ENCODE data around the gene ANP32E. TPM values are rescaled to one million over a fixed set of nuclear protein-coding genes. Genes with fewer than 3 reads are reported as not detected.

Gene ANP32E
- total and polyA plus RNA-seq, 2 of the 13 experiments (the other 11 are each of a cell fraction or from before 2014, with no cell fraction given): 10.3 to 53.0 TPM

DNA sequence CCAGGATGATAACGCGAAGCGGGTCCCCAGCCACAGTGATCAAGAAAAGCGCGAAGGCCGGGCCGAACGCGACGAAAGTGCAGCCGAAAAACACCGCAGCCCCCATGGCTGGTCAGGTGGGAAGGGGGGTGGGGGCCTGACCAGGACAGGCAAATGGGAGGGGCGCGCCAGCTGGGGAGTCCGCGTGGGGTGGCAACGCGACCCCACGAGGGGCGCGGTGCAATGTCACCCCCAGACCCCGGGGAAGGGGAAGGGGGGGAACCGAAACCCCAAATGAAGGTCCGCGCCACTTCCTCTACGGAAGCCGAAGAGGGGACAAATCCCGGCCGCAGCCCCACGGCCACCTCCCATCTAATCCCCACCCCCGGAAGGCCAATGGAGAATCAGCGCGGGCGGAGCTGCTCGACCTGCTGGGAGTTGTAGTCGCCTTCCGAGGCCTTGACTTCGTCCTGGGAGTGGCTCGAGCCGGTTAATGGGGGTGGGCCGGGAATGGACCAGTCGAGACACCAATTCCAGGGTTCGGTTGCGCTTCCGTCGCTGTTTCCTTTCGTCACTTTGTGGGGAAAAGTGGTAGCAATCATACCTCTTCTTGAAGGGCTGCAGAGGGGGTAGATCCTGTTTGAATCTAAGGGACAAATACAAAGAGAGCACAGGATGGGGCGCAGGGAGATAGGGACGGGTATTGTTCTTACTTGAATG is 32.9 kb upstream of the ANP32E start, which contains the start of gene APH1A (continued):
- TF ChIP-seq, protein P1, sequence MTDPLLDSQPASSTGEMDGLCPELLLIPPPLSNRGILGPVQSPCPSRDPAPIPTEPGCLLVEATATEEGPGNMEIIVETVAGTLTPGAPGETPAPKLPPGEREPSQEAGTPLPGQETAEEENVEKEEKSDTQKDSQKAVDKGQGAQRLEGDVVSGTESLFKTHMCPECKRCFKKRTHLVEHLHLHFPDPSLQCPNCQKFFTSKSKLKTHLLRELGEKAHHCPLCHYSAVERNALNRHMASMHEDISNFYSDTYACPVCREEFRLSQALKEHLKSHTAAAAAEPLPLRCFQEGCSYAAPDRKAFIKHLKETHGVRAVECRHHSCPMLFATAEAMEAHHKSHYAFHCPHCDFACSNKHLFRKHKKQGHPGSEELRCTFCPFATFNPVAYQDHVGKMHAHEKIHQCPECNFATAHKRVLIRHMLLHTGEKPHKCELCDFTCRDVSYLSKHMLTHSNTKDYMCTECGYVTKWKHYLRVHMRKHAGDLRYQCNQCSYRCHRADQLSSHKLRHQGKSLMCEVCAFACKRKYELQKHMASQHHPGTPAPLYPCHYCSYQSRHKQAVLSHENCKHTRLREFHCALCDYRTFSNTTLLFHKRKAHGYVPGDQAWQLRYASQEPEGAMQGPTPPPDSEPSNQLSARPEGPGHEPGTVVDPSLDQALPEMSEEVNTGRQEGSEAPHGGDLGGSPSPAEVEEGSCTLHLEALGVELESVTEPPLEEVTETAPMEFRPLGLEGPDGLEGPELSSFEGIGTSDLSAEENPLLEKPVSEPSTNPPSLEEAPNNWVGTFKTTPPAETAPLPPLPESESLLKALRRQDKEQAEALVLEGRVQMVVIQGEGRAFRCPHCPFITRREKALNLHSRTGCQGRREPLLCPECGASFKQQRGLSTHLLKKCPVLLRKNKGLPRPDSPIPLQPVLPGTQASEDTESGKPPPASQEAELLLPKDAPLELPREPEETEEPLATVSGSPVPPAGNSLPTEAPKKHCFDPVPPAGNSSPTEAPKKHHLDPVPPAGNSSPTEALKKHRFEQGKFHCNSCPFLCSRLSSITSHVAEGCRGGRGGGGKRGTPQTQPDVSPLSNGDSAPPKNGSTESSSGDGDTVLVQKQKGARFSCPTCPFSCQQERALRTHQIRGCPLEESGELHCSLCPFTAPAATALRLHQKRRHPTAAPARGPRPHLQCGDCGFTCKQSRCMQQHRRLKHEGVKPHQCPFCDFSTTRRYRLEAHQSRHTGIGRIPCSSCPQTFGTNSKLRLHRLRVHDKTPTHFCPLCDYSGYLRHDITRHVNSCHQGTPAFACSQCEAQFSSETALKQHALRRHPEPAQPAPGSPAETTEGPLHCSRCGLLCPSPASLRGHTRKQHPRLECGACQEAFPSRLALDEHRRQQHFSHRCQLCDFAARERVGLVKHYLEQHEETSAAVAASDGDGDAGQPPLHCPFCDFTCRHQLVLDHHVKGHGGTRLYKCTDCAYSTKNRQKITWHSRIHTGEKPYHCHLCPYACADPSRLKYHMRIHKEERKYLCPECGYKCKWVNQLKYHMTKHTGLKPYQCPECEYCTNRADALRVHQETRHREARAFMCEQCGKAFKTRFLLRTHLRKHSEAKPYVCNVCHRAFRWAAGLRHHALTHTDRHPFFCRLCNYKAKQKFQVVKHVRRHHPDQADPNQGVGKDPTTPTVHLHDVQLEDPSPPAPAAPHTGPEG (CRISPR knock-in tag; IDR thresholded peaks at IDR 0.05): 0 out of 2 replicates have a peak, but pooled peaks have one; percentile 35
- TF ChIP-seq NFATC3 (CRISPR knock-in tag; IDR thresholded peaks at IDR 0.05) (no peak), ZNF510 (CRISPR knock-in tag; IDR thresholded peaks at IDR 0.05; ENCODE audit: low read depth) (no peak), ZNF878 (CRISPR knock-in tag; IDR thresholded peaks at IDR 0.05) (no peak), STAT5B (CRISPR knock-in tag; IDR thresholded peaks at IDR 0.05) (0 out of 2 replicates have a peak, but pooled peaks have one; percentile 18), RARA (CRISPR knock-in tag; IDR thresholded peaks at IDR 0.05) (no peak), GFI1 (CRISPR knock-in tag; IDR thresholded peaks at IDR 0.05; ENCODE audit: borderline replicate concordance) (peak; percentile 72; the same call in 1 of the 2 replicates), PHF20 (CRISPR knock-in tag; IDR thresholded peaks at IDR 0.05) (peak; percentile 79), ZIK1 (CRISPR knock-in tag; IDR thresholded peaks at IDR 0.05; ENCODE audit: borderline replicate concordance, low read depth) (no peak), ZNF709 (CRISPR knock-in tag; IDR thresholded peaks at IDR 0.05) (0 out of 2 replicates have a peak, but pooled peaks have one; percentile 64), ZC3H13 (CRISPR knock-in tag; IDR thresholded peaks at IDR 0.05) (no peak), FOXJ3 (CRISPR knock-in tag; IDR thresholded peaks at IDR 0.05; ENCODE audit: borderline replicate concordance) (peak; percentile 45; the same call in 1 of the 2 replicates), HOXA5 (CRISPR knock-in tag; IDR thresholded peaks at IDR 0.05) (peak; percentile 78; the same call in 1 of the 2 replicates), ZNF768 (CRISPR knock-in tag; IDR thresholded peaks at IDR 0.05) (peak; percentile 47), GATAD2A (CRISPR knock-in tag; IDR thresholded peaks at IDR 0.05) (peak; percentile 50)
- TF ChIP-seq, protein P2, sequence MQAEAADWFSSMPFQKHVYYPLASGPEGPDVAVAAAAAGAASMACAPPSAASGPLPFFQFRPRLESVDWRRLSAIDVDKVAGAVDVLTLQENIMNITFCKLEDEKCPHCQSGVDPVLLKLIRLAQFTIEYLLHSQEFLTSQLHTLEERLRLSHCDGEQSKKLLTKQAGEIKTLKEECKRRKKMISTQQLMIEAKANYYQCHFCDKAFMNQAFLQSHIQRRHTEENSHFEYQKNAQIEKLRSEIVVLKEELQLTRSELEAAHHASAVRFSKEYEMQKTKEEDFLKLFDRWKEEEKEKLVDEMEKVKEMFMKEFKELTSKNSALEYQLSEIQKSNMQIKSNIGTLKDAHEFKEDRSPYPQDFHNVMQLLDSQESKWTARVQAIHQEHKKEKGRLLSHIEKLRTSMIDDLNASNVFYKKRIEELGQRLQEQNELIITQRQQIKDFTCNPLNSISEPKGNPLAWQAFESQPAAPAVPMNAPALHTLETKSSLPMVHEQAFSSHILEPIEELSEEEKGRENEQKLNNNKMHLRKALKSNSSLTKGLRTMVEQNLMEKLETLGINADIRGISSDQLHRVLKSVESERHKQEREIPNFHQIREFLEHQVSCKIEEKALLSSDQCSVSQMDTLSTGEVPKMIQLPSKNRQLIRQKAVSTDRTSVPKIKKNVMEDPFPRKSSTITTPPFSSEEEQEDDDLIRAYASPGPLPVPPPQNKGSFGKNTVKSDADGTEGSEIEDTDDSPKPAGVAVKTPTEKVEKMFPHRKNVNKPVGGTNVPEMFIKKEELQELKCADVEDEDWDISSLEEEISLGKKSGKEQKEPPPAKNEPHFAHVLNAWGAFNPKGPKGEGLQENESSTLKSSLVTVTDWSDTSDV (CRISPR knock-in tag; IDR thresholded peaks at IDR 0.05): 0 out of 2 replicates have a peak, but pooled peaks have one; percentile 30
- TF ChIP-seq, protein P3, sequence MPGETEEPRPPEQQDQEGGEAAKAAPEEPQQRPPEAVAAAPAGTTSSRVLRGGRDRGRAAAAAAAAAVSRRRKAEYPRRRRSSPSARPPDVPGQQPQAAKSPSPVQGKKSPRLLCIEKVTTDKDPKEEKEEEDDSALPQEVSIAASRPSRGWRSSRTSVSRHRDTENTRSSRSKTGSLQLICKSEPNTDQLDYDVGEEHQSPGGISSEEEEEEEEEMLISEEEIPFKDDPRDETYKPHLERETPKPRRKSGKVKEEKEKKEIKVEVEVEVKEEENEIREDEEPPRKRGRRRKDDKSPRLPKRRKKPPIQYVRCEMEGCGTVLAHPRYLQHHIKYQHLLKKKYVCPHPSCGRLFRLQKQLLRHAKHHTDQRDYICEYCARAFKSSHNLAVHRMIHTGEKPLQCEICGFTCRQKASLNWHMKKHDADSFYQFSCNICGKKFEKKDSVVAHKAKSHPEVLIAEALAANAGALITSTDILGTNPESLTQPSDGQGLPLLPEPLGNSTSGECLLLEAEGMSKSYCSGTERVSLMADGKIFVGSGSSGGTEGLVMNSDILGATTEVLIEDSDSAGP (CRISPR knock-in tag; IDR thresholded peaks at IDR 0.05; ENCODE audit: borderline replicate concordance): peak; percentile 81
- TF ChIP-seq, protein P4, sequence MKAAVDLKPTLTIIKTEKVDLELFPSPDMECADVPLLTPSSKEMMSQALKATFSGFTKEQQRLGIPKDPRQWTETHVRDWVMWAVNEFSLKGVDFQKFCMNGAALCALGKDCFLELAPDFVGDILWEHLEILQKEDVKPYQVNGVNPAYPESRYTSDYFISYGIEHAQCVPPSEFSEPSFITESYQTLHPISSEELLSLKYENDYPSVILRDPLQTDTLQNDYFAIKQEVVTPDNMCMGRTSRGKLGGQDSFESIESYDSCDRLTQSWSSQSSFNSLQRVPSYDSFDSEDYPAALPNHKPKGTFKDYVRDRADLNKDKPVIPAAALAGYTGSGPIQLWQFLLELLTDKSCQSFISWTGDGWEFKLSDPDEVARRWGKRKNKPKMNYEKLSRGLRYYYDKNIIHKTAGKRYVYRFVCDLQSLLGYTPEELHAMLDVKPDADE (CRISPR knock-in tag; IDR thresholded peaks at IDR 0.05): no peak
